Activated T-cell treated with anti-CD3 and anti-CD28 coated beads, Interleukin-2, amount 50 U/mL, for 24 hours (primary cell): Measurements from ENCODE around the gene CBR3.

ENCODE experiments used
- DNase-seq: peaks from one replicate; pipeline ENCODE4 v3.0.0-alpha.2; 2020
- H3K27ac Mint-ChIP-seq: 2 replicates; pipeline ENCODE4 v1.8.0; 2020; ENCODE audit warnings: mild to moderate bottlenecking, mixed read lengths
- H3K27me3 Mint-ChIP-seq: 2 replicates; pipeline ENCODE4 v1.8.0; 2020; ENCODE audit warnings: mixed read lengths
- H3K36me3 Mint-ChIP-seq: 2 replicates; pipeline ENCODE4 v1.8.0; 2020; ENCODE audit warnings: low read depth, mixed read lengths
- H3K4me1 Mint-ChIP-seq: 2 replicates; pipeline ENCODE4 v1.8.0; 2020; ENCODE audit warnings: low read depth, mixed read lengths
- H3K4me3 Mint-ChIP-seq: 2 replicates; pipeline ENCODE4 v1.8.0; 2020; ENCODE audit warnings: mild to moderate bottlenecking, moderate library complexity, mixed read lengths
- H3K9me3 Mint-ChIP-seq: 2 replicates; pipeline ENCODE4 v1.8.0; 2020; ENCODE audit warnings: mixed read lengths

Gene CBR3

DNA sequence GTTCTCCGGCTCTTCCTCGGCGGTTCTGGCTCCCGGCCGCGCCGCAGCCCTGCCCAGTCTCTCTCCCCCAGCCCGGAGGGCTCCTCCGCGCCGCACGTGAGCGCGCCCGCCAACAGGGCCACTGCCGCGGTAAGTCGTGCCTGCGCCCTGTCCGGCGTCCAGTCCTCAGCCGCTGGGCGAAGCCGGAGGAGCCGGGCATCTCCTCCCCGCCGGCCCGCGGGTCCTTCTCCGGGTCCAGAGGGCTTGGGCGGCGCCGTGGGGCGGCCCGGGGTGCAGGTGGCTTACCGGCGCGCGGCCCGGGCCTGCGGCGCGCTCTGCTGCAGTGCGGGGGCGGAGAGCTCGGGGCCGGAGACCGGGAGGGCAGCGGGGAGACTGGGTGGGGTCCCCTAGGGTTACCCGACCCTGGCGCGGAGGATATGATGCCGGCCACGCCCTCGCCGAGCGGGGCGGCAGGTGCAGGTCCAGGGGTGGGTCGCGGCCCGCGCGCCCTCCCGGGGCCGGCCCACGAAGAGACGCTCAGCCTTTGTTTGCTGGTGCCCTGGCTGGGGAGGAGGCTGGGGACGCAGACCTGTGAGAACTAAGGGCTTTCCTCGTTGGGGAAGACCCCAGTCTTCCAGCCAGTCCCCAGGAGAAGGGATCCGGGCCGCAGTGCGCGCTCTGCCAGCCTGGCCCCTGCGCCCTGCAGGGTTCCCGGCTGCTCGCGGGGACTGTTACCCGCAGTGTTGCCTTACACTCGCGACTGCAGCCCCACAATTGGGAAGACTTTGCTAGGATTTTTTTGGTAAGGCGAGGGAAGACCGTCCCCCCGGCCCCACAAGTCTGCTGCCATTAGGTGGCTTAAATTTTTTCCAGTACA lies 22.2 kb downstream of the CBR3 start, which contains the start of gene DOP1B:
Gene DOP1B (plus strand): TSS at position 10 of the 856 bp plus-strand sequence. CDS start 7,910 bp downstream, outside the sequence.
- Mint-ChIP-seq H3K4me1 (peaks cover 19% of the 10 kb centered on the region), H3K27ac (peak within 1 kb of the TSS; percentile 37), H3K36me3 (no peaks in the 10 kb centered on the region), H3K4me3 (peak within 1 kb of the TSS; percentile 83), H3K9me3 (no peaks in the 10 kb centered on the region), H3K27me3 (no peaks in the 10 kb centered on the region)
- DNase-seq: no peak

DNA sequence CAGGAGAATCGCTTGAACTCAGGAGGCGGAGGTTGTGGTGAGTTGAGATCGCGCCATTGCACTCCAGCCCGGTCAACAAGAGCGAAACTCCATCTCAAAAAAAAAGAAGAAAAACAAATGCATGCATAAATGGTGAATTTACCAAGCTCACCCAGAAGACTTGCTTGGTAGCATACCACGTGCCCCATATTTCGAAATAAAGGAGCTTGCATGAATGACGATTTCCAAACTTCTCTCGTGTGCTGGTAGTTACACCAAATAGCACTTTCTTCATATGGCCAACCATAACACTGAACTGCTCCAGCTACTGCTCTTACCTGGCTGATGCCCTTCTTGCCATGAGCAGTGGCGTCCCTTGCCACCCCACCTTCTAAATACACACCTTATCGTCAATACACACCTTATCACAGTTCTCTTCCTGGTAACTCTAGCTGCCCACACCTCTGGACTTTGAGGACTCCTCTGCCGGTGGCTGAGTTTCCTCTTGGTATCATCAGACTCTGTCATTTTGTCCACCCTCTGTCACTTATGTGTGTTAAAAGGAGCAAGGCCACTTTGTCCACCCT lies 24.6 kb downstream of the CBR3 start:
- no peak overlapping the region for H3K27ac Mint-ChIP-seq
- H3K4me3 Mint-ChIP-seq: no peak overlapping the region
- H3K27me3 Mint-ChIP-seq: no peaks in the 10 kb centered on the region
- peaks cover 25% of the 10 kb centered on the region for H3K4me1 Mint-ChIP-seq
- no peaks in the 10 kb centered on the region for H3K9me3 Mint-ChIP-seq
- no peak for DNase-seq
- peaks cover 2% of the 10 kb centered on the region for H3K36me3 Mint-ChIP-seq

DNA sequence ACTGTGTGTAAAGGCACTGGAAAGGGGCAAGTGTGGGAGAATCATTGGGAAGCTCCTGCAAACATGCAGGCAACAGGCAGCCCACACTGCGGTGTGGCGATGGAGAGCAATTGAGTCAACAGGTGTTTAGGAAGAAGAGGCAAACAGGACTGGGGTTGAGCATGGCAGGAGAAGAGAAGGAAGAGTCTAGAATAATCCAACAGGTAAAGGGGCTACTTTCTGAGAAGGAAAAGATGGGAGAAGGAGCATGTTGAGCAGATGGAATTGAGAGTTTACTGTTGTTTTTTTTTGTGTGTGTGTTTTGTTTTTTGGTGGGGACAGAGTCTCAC lies 25.9 kb downstream of the CBR3 start:
- Mint-ChIP-seq H3K4me1 (peaks cover 20% of the 10 kb centered on the region), H3K9me3 (no peaks in the 10 kb centered on the region), H3K36me3 (peaks cover 11% of the 10 kb centered on the region), H3K27me3 (no peaks in the 10 kb centered on the region), H3K27ac (no peak overlapping the region), H3K4me3 (no peak overlapping the region)
- no peak for DNase-seq

DNA sequence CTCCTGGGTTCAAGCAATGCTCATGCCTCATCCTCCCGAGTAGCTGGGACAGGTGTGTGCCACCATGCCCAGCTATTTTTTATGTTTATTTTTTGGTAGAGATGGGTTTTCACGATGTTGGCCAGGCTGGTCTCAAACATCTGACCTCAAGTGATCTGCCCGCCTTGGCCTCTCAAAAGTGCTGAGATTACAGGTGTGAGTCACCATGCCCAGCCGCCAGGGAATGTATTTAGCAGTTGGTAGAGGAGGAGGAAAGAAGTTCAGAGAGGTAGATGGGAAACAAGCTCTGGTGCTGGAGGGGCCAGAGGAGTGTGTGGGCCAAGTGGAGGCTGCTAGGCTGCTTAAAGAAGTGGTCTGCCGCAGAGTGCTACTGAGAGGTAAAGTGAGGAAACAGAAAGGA lies 27.8 kb downstream of the CBR3 start:
- Mint-ChIP-seq H3K36me3 (peaks cover 23% of the 10 kb centered on the region), H3K4me3 (no peak overlapping the region), H3K27ac (no peak overlapping the region), H3K4me1 (peaks cover 15% of the 10 kb centered on the region), H3K9me3 (no peaks in the 10 kb centered on the region), H3K27me3 (no peaks in the 10 kb centered on the region)
- no peak for DNase-seq

DNA sequence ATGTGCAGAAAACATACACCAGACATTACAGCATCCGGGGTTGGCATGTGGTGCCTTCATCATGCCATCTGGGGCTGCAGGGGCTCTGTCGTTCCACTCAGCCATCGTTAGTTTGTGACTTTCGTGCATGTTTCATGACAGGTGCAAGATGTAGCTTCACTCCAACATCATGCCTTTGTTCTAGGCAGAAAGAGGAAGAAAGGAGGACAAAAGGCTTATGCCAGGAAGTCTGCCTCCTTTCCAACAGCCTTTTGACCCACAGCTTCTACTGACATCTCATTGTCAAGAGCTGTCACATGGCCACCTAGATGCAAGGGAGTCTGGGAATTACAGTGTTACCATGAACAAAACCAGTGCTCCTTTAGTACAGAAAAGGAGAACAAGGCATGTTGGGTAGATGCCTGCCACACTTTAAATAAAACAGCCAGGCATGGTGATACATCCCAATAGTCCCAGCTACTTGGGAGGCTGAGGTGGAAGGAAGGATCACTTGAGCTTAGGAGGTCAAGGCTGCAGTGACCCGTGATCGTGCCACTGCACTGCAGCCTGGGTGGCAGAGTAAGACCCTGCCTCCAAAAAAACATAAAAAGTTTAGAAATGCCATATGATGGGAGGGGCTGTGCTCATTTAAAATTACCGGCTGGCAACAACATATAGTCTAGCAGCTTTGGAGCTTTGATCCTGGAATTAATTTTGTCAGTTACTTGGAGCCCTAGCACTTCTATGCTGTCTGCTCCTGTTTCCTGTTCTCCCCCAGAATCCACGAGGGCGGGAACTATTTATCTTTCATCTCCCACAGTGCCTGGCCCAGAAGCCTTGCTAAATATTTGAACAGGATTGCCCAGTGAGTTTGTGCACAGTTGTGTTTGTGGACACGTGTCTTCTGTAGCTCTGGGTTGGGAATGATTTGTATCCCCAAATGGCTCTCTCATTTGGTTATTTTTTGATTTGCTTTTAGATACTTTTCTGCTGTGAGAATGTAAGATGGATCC lies 29.2 kb downstream of the CBR3 start:
- Mint-ChIP-seq H3K36me3 (peaks cover 30% of the 10 kb centered on the region), H3K27ac (no peak overlapping the region), H3K4me3 (no peak overlapping the region), H3K27me3 (no peaks in the 10 kb centered on the region), H3K4me1 (peaks cover 9% of the 10 kb centered on the region), H3K9me3 (no peaks in the 10 kb centered on the region)
- no peak for DNase-seq

DNA sequence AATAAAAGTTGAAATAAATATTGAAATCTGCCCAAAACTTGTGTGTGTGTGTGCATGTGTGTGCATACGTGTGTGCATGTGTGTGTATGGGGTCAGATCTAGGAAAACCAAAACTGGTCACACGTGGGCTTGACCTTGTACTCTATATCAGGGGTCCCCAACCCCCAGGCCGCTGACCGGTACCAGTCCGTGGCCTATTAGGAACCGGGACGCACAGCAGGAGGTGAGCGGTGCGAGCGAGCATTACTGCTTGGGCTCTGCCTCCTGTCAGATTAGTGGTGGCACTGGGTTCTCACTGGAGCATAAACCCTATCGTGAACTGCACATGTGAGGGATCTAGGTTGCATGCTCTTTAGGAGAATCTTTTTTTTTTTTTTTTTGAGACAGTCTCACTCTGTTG lies 30.5 kb downstream of the CBR3 start:
- Mint-ChIP-seq H3K9me3 (no peaks in the 10 kb centered on the region), H3K27ac (no peak overlapping the region), H3K4me1 (peaks cover 9% of the 10 kb centered on the region), H3K4me3 (no peak overlapping the region), H3K36me3 (peaks cover 42% of the 10 kb centered on the region), H3K27me3 (no peaks in the 10 kb centered on the region)
- DNase-seq: no peak

DNA sequence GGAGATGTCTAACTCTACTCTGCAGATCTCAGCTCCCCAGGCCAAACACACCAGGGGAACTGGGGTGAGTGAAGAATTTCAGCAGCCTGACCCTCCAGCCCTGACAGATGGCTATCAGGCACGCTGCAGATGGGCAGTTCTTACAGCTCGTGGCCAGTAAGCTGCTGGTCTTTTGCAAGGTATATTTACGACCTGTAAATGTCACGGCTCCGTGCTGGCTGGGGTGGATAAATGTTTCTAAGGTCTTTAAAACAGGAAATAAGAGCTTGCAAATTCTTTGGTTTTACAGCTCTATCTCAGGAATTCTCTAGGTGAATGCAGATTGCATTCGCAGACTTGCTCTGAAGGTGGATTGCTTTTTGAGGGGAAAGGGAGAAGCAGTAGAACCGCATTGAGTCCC lies 31.8 kb downstream of the CBR3 start:
- no peaks in the 10 kb centered on the region for H3K27me3 Mint-ChIP-seq
- H3K9me3 Mint-ChIP-seq: no peaks in the 10 kb centered on the region
- H3K4me3 Mint-ChIP-seq: no peak overlapping the region
- DNase-seq: no peak
- no peak overlapping the region for H3K27ac Mint-ChIP-seq
- peaks cover 45% of the 10 kb centered on the region for H3K36me3 Mint-ChIP-seq
- H3K4me1 Mint-ChIP-seq: peaks cover 9% of the 10 kb centered on the region

DNA sequence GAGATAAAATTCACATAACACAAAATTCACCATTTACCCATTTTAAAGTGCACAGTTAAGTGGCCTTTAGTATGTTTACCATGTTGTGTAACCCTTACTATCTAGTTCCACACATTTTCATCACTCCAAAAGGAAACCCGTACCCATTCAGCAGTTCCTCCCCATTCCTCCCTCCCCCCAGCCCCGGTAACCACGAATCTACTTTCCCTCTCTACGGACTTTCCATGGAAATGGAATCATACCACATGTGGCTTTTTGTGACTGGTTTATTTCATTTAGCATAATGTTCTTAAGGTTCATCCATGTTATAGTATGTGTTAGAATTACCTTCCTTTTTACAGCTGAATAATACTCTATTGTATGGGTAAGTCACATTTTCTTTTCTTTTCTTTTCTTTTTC lies 32.7 kb downstream of the CBR3 start:
- no peaks in the 10 kb centered on the region for H3K27me3 Mint-ChIP-seq
- no peaks in the 10 kb centered on the region for H3K9me3 Mint-ChIP-seq
- no peak overlapping the region for H3K27ac Mint-ChIP-seq
- no peak for DNase-seq
- H3K4me3 Mint-ChIP-seq: no peak overlapping the region
- peaks cover 9% of the 10 kb centered on the region for H3K4me1 Mint-ChIP-seq
- peaks cover 45% of the 10 kb centered on the region for H3K36me3 Mint-ChIP-seq

DNA sequence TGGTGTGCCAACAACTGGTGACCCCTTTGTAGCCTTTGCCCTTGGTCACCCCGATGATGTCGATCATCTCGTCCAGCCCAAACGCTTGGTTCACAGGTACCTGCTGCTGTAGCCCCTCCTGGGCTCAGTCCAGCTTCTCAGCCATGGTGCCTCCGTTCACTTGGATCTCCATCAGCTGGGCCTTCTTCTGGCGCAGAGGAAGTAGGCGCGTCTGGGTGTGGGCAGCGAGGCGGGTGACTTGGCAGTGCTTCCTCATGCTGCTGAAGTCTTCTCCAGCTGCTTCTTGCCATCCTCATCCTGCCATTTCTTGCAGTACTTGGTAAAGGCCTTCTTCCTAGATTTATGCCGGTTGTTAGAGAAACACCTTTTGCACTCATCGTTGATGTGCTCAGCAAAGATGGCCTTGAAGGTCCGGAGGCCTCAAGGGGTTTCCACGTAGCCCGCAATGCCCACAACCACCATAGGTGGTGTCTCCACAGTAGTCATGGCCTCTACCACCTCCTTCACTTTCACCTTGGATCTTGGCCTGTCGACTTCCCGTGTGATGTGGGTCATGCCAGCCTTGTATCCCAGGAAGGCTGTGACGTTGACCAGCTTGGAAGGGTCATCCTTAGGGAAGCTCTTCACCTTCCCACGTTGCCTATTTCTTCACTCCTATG lies 34.7 kb downstream of the CBR3 start:
- Mint-ChIP-seq H3K36me3 (peaks cover 43% of the 10 kb centered on the region), H3K27me3 (no peaks in the 10 kb centered on the region), H3K4me3 (no peak overlapping the region), H3K9me3 (no peaks in the 10 kb centered on the region), H3K27ac (no peak overlapping the region), H3K4me1 (peaks cover 6% of the 10 kb centered on the region)
- no peak for DNase-seq

DNA sequence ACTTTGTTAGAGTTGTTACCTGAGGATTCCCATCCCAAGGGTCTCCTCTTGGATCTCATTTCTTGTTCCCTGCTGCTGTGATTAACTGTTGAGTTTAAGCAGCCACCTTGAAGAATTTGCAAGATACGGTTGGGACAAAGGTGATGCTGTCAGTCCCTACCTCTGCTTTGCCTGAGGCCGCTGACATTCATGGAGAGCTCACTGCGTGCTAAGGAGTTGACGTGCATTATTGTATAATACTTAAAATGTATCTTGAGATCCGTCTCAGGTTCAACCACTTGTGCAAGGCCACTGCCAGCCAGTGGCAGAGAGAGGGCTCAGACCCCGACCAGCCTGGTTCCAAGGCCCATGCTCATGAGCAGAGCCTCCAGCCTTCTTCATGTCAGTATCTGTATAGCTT lies 35.9 kb downstream of the CBR3 start:
- DNase-seq: no peak
- no peak overlapping the region for H3K4me3 Mint-ChIP-seq
- no peaks in the 10 kb centered on the region for H3K9me3 Mint-ChIP-seq
- H3K4me1 Mint-ChIP-seq: peaks cover 12% of the 10 kb centered on the region
- peaks cover 40% of the 10 kb centered on the region for H3K36me3 Mint-ChIP-seq
- no peak overlapping the region for H3K27ac Mint-ChIP-seq
- H3K27me3 Mint-ChIP-seq: no peaks in the 10 kb centered on the region

DNA sequence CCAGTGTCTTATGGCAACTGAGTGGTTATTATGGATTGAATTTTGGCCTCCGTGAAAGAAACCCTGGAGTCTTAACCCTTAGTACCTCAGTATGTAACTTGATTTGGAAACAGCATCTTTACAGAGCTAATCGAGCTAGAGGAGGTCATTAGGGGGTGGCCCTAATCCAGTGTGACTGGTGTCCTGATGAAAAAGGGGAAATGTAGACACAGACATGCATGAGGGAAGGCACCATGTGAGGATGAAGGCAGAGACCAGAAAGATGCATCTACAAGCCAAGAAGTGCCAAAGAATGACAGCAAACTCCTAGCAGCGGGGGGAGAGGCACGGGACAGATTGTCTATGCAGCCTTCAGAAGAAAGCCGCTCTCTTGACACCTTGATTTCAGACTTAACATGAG lies 36.5 kb downstream of the CBR3 start:
- Mint-ChIP-seq H3K36me3 (peaks cover 38% of the 10 kb centered on the region), H3K4me3 (no peak overlapping the region), H3K9me3 (no peaks in the 10 kb centered on the region), H3K27ac (no peak overlapping the region), H3K4me1 (peaks cover 12% of the 10 kb centered on the region), H3K27me3 (no peaks in the 10 kb centered on the region)
- DNase-seq: no peak

DNA sequence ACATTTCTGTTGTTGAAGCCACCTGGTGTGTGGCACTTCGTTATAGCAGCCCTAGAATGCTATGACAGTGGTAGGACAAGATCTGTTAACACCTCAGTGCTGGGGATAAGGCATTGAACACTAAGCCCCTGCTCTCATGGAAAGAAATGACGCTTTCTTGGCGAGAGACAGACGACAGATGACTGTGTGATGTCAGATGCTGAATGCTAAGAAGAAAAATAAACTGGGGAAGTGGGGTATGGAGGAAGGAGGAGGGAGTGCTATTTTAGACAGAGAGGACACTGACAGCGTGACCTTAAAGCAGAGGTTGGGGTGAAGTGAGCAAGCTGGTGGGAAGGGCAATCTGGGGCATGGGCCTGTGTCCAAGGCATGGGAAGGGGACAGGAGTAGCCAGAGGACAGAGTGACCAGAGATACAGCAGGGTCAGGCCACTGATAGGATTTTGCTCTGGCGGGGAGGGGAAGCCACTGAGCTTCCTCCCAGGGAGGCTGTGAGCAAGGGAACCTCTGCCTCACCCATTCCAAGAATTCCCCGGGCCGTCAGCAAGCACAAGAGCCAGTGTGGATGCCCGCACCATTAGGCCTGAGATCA lies 37.0 kb downstream of the CBR3 start:
- peak overlapping the region; percentile 5 for H3K27ac Mint-ChIP-seq
- no peak overlapping the region for H3K4me3 Mint-ChIP-seq
- no peak for DNase-seq
- no peaks in the 10 kb centered on the region for H3K9me3 Mint-ChIP-seq
- no peaks in the 10 kb centered on the region for H3K27me3 Mint-ChIP-seq
- peaks cover 33% of the 10 kb centered on the region for H3K36me3 Mint-ChIP-seq
- H3K4me1 Mint-ChIP-seq: peaks cover 12% of the 10 kb centered on the region

DNA sequence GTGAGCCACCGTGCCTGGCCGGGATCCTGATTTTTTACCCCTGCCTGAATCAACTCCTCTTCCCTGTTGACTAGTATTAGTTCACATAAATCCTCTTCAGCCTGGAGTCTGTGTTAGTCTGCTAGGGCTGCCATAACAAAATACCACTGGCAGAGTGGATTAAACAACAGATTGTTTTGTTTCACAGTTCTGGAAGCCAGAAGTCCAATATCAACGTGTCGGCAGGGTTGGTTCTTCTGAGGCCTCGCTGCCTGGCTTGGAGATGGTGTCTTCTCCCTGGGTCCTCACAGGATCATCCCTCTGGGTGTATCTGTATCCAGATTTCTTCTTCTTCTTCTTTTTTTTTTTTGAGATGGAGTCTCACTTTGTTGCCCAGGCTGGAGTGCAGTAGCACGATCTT lies 39.9 kb downstream of the CBR3 start:
- H3K4me3 Mint-ChIP-seq: no peak overlapping the region
- peaks cover 14% of the 10 kb centered on the region for H3K4me1 Mint-ChIP-seq
- H3K36me3 Mint-ChIP-seq: peaks cover 16% of the 10 kb centered on the region
- DNase-seq: no peak
- H3K9me3 Mint-ChIP-seq: no peaks in the 10 kb centered on the region
- no peaks in the 10 kb centered on the region for H3K27me3 Mint-ChIP-seq
- H3K27ac Mint-ChIP-seq: peak overlapping the region; percentile 57
